Neural cell (in vitro differentiated cells): Measurements from ENCODE around the gene CTF1. TPM values are rescaled to one million over a fixed set of nuclear protein-coding genes. Genes with fewer than 3 reads are reported as not detected.

Source experiments
- H2AFZ ChIP-seq: fragments of 200-600, 300-800 bp; sonication (generic), shearing (Covaris generic); 2 replicates; pipeline ENCODE4 v1.6.0; 2014; ENCODE audit warnings: low read depth, mild to moderate bottlenecking, antibody characterized with exemption, low read length, moderate library complexity
- H3F3A ChIP-seq: fragments of 200-600 bp; shearing (Covaris generic); 2 replicates; pipeline ENCODE4 v1.6.1; 2016; ENCODE audit warnings: mild to moderate bottlenecking, moderate library complexity, mixed read lengths, antibody characterized with exemption, low read length; ENCODE audit not compliant: insufficient read depth, poor library complexity, severe bottlenecking
- H3K27ac ChIP-seq: fragments of 200-600, 300-800 bp; sonication (generic), shearing (Covaris generic); 2 replicates; pipeline ENCODE4 v1.5.1; 2014; ENCODE audit warnings: mild to moderate bottlenecking, low read length, moderate library complexity
- H3K27me3 ChIP-seq: fragments of 300-800, 200-600 bp; sonication (generic), shearing (Covaris generic); 2 replicates; pipeline ENCODE4 v1.6.0; 2014; ENCODE audit warnings: mild to moderate bottlenecking, low read depth, low read length, moderate library complexity; ENCODE audit not compliant: insufficient read depth
- H3K36me3 ChIP-seq: fragments of 300-800, 200-600 bp; sonication (generic), shearing (Covaris generic); 2 replicates; pipeline ENCODE4 v1.5.1; 2014; ENCODE audit warnings: mild to moderate bottlenecking, antibody characterized with exemption, low read length, moderate library complexity; ENCODE audit not compliant: insufficient read depth
- H3K4me2 ChIP-seq: fragments of 300-800, 200-600 bp; sonication (generic), shearing (Covaris generic); 2 replicates; pipeline ENCODE4 v1.6.0; 2014; ENCODE audit warnings: mild to moderate bottlenecking, low read length
- H3K4me3 ChIP-seq: fragments of 300-800, 200-600 bp; sonication (generic), shearing (Covaris generic); 2 replicates; pipeline ENCODE4 v1.5.1; 2014; ENCODE audit warnings: mild to moderate bottlenecking, low read length, moderate library complexity
- H3K79me2 ChIP-seq: fragments of 200-600 bp; shearing (Covaris generic); replicated peaks from 2 replicates; pipeline ENCODE4 v1.6.0; 2014; ENCODE audit warnings: mild to moderate bottlenecking, low read length, moderate library complexity; ENCODE audit not compliant: insufficient read depth
- H3K9ac ChIP-seq: fragments of 300-800, 200-600 bp; sonication (generic), shearing (Covaris generic); 2 replicates; pipeline ENCODE4 v1.6.1; 2016; ENCODE audit warnings: mild to moderate bottlenecking, low read length, mixed read lengths
- H3K9me2 ChIP-seq: fragments of 200-600 bp; shearing (Covaris generic); 2 replicates; pipeline ENCODE4 v1.6.1; 2016; ENCODE audit warnings: mild to moderate bottlenecking, low read length, mixed read lengths; ENCODE audit not compliant: insufficient read depth
- H3K9me3 ChIP-seq: fragments of 200-600, 300-800 bp; sonication (generic), shearing (Covaris generic); 2 replicates; pipeline ENCODE4 v1.6.1; 2016; ENCODE audit warnings: mild to moderate bottlenecking, mixed run types, low read length, moderate library complexity, mixed read lengths
- H4K20me1 ChIP-seq: fragments of 200-600 bp; shearing (Covaris generic); 2 replicates; pipeline ENCODE4 v1.6.1; 2016; ENCODE audit warnings: mild to moderate bottlenecking, mixed run types; ENCODE audit not compliant: insufficient read depth
- EP300 ChIP-seq: fragments of 450-650 bp; conservative IDR thresholded peaks from 2 replicates; pipeline ENCODE4 v1.6.1; 2014; ENCODE audit warnings: antibody characterized with exemption, mild to moderate bottlenecking, moderate library complexity; ENCODE audit not compliant: poor library complexity, severe bottlenecking
- EZH2 ChIP-seq: fragments of 200-600, 300-800 bp; shearing (Covaris generic), sonication (generic); IDR thresholded peaks from 2 replicates; pipeline ENCODE4 v1.6.1; 2014; ENCODE audit warnings: antibody characterized with exemption, low read length, borderline replicate concordance, mild to moderate bottlenecking; ENCODE audit not compliant: insufficient read depth, poor library complexity, severe bottlenecking
- MXI1 ChIP-seq: fragments of 450-650 bp; conservative IDR thresholded peaks from 2 replicates; pipeline ENCODE4 v1.6.1; 2014; ENCODE audit warnings: antibody characterized with exemption, mild to moderate bottlenecking; ENCODE audit not compliant: poor library complexity, severe bottlenecking
- POLR2AphosphoS5 ChIP-seq: IDR thresholded peaks from 2 replicates; pipeline ENCODE4 v1.6.1; 2012
- RAD21 ChIP-seq: fragments of 450-650 bp; conservative IDR thresholded peaks from 2 replicates; pipeline ENCODE4 v1.6.1; 2014; ENCODE audit warnings: antibody characterized with exemption, mild to moderate bottlenecking, moderate library complexity
- REST ChIP-seq: IDR thresholded peaks from 2 replicates; pipeline ENCODE4 v1.6.1; 2012; ENCODE audit warnings: borderline replicate concordance
- SMC3 ChIP-seq: fragments of 450-650 bp; conservative IDR thresholded peaks from 2 replicates; pipeline ENCODE4 v1.6.1; 2014; ENCODE audit warnings: antibody characterized with exemption, mild to moderate bottlenecking, moderate library complexity; ENCODE audit not compliant: poor library complexity
- TAF1 ChIP-seq: IDR thresholded peaks from 2 replicates; pipeline ENCODE4 v1.6.1; 2012; ENCODE audit warnings: low read depth
- polyA plus RNA-seq: library from polyadenylated mRNA; depleted of rRNA; stranded (reverse); fragments of >200 nt; gene quantifications from 2 replicates; pipeline ENCODE4 v1.2.3, GENCODE V29; 2014
- TF ChIP-seq, protein P1 (sequence below): fragments of 450-650 bp; IDR thresholded peaks from 2 replicates; pipeline ENCODE4 v1.5.1; 2014; ENCODE audit warnings: antibody characterized with exemption, mild to moderate bottlenecking, moderate library complexity; ENCODE audit not compliant: poor library complexity, severe bottlenecking

The CTF1 gene
- polyA plus RNA-seq, 1 donor from 2014 or later: not detected

- Histone ChIP-seq H3K4me2 (no peak overlapping the region), H3K9me3 (no peaks in the 10 kb centered on the region), H3K9me2 (no peaks in the 10 kb centered on the region), H3K79me2 (peaks cover 4% of the 10 kb centered on the region), H3K36me3 (no peaks in the 10 kb centered on the region), H3K27ac (no peak overlapping the region), H3K9ac (no peak overlapping the region), H3K27me3 (no peaks in the 10 kb centered on the region), H3K4me3 (no peak overlapping the region), H2AFZ (no peak overlapping the region), H4K20me1 (no peaks in the 10 kb centered on the region), H3F3A (peaks cover 5% of the 10 kb centered on the region)
- no peak for TF ChIP-seq MXI1
- TF ChIP-seq REST: no peak
- TF ChIP-seq SMC3: no peak
- TF ChIP-seq POLR2AphosphoS5: peak; percentile 11
- TF ChIP-seq, protein P1, sequence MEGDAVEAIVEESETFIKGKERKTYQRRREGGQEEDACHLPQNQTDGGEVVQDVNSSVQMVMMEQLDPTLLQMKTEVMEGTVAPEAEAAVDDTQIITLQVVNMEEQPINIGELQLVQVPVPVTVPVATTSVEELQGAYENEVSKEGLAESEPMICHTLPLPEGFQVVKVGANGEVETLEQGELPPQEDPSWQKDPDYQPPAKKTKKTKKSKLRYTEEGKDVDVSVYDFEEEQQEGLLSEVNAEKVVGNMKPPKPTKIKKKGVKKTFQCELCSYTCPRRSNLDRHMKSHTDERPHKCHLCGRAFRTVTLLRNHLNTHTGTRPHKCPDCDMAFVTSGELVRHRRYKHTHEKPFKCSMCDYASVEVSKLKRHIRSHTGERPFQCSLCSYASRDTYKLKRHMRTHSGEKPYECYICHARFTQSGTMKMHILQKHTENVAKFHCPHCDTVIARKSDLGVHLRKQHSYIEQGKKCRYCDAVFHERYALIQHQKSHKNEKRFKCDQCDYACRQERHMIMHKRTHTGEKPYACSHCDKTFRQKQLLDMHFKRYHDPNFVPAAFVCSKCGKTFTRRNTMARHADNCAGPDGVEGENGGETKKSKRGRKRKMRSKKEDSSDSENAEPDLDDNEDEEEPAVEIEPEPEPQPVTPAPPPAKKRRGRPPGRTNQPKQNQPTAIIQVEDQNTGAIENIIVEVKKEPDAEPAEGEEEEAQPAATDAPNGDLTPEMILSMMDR: no peak
- TF ChIP-seq TAF1: no peak
- no peak for TF ChIP-seq EZH2
- no peak for TF ChIP-seq RAD21
These were observed 670 bp upstream of the CTF1 start for GRCh38 chr16:30895627-30896260.

- Histone ChIP-seq H3K79me2 (peaks cover 4% of the 10 kb centered on the region), H3F3A (peaks cover 5% of the 10 kb centered on the region), H4K20me1 (no peaks in the 10 kb centered on the region), H2AFZ (no peak overlapping the region), H3K9me3 (no peaks in the 10 kb centered on the region), H3K36me3 (no peaks in the 10 kb centered on the region), H3K27ac (no peak overlapping the region), H3K4me2 (no peak overlapping the region), H3K27me3 (no peaks in the 10 kb centered on the region), H3K9ac (no peak overlapping the region), H3K9me2 (no peaks in the 10 kb centered on the region), H3K4me3 (peak overlapping the region; percentile 46)
- TF ChIP-seq SMC3 (no peak), EP300 (no peak), RAD21 (no peak), TAF1 (no peak)
These were observed 697 bp downstream of the CTF1 start for GRCh38 chr16:30896889-30897733.
